ENCODE data around the gene XYLT1. TPM values are rescaled to one million over a fixed set of nuclear protein-coding genes. Genes with fewer than 3 reads are reported as not detected.
"Not testable (repeated sequence)": the region's sequence is repeated elsewhere in the genome, so short reads cannot be mapped to it uniquely, and the experiment has no call there.

XYLT1 gene
- total RNA-seq, 1 donor from 2014 or later: 0.20 TPM

DNA sequence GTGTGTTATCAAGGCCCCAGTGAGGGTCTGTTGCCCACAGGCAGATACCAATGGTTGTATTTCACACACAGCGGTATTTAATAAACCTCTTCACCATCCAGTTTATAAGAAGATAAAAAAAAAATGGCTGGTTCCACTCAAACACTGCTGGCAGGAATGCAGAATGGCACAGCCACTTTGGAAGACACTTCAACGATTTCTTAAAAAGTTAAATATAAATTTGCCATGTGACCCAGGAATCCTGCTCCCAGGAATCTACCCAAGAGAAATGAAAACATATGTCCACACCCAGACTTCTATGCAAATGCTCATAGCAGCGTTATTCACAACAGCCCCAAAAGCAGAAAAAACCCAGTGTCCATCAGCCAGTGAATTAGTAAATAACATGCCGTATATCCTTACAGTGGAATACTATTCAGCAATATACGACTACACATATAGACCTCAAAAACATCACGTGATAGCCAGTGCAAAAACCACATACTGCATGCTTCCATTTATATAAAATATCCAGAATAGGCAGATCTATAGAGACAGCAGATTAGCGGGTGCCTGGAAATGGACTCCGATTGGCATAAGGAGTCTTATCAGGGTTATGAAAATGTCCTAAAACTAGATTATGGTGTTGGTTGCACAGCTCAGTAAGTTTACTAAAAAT, 38.7 kb downstream of the XYLT1 start:
- no peak for DNase-seq (ENCODE audit: low read depth in 2 of 2)

GRCh38 chr16:17431012-17431411, 39.7 kb downstream of the XYLT1 start:
- DNase-seq (ENCODE audit: low read depth in 2 of 2): no peak

- DNase-seq (ENCODE audit: low read depth in 2 of 2): no peak
These were observed 44.3 kb downstream of the XYLT1 start for GRCh38 chr16:17426451-17426850.

DNA sequence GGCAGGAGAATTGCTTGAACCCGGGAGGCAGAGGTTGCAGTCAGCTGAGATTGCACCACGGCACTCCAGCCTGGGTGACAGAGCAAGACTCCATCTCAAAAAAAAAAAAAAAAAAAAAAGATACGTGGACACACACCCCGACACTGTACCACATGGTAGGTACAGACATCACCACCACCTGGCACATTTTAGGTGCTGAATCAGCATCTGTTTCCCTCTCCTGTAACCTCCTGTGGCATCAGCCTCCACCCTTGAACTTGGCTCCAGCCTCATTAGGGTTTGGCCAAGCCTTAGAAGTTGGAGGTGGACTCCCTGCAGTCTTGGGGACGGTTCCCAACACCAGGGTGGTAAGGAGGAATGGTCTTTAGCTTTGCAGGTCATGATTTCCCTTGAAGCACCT, 46.0 kb downstream of the XYLT1 start:
- DNase-seq (ENCODE audit: low read depth in 2 of 2): no peak

- DNase-seq (ENCODE audit: low read depth in 2 of 2): no peak
These were observed 47.5 kb downstream of the XYLT1 start for GRCh38 chr16:17423221-17423620.

DNA sequence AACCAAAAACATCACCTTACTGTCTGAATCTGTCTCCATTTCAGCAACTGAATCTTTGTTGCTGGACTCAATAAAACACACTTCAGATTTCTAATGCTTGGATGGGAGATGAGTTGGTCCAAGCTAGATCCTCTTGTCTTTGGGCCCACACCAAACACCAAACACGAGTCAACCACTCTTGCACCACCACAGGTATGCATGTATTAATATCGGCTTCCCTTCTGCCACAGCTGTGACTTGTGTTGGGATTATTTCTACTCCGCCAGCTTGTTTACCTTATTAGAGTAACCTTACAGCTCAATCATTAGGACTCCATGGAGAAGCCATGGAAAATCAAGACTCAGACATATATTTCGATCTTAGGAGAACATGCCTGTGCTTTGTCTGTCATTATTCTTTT, 49.9 kb downstream of the XYLT1 start:
- no peak for DNase-seq (ENCODE audit: low read depth in 2 of 2)

GRCh38 chr16:17419266-17419665, 51.5 kb downstream of the XYLT1 start:
- no peak for DNase-seq (ENCODE audit: low read depth in 2 of 2)

DNA sequence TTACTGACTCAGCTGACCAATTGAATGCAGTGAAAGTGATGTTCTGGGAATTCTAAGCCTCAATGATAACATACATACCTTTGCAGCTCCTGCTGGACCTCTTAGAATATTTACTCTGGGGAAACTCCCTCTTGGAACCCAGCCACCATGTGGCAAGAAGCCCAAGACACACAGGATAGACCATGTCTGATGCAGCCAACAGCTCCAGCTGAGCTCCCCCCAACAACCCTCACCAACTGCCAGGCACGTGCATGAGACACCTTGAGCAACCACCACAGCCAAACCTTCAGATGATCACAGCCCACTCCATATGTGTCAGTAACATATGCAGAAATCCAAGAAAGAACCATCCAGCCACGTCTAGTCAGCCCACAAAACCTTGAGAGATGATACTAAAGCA, 53.0 kb downstream of the XYLT1 start:
- no peak for DNase-seq (ENCODE audit: low read depth in 2 of 2)

DNA sequence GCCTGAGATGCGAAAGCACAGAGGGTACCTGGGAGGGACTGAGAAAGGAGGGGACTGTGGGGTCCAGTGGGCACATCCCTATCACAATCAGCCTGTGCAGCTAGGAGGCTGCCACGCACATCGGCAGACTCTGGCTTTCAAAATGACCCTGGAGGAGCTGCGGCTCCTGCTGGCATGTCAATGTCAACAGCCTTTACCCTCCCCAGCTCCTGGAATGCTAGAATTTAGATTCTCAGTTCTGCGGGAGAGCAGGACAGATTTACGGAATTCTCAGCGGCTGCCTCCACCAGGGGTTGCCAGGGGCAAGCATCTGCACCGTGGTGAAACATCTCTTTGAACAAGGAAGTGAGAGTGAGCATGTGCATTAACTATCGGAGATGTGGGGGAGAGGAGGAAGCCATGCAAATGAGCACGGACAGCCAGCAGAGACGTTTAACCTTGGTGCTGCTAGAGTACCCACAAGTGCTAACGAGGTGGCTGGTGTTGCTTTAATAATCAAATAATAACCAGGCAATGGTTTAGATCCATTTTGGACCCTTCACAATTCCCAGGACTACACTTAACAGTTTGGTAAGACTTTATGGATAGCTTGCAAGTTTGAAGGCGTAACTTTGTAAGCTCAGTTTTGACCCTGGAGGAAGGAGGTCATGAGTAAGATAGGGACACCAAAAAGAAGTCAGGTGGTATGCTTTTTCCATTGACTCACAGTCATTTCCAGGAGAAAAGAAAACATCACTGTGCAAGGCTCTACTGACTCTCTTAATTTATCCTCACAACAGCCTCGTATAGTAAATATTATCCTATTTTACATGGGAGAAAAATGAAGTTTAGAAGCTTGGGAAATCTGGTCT, 54.1 kb downstream of the XYLT1 start:
- peak in 1 of 2 donors; percentile 23 for DNase-seq (ENCODE audit: low read depth in 2 of 2)

GRCh38 chr16:17414916-17415315, 55.8 kb downstream of the XYLT1 start:
- no peak for DNase-seq (ENCODE audit: low read depth in 2 of 2)

DNA sequence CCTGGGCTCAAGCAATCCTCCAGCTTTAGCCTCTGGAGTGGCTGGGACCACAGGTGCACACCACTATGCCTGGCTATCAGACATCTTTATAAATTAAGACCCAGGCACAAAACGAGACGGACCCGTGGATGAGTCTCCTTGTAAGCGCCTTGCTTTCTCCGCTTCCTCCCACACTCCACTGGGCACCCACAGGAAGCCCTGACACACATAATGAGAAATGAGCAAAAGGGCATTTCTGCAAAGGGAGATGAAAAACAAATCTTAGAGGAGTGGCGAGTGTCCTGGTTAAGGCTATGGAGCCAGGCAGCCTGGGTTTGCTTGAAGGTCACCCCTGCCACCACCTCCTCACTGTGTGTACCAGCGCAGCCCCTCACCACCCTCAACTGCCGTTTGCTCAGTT, 56.3 kb downstream of the XYLT1 start:
- DNase-seq (ENCODE audit: low read depth in 2 of 2): no peak

- no peak for DNase-seq (ENCODE audit: low read depth in 2 of 2)
These were observed 57.3 kb downstream of the XYLT1 start for GRCh38 chr16:17413508-17413907.

DNA sequence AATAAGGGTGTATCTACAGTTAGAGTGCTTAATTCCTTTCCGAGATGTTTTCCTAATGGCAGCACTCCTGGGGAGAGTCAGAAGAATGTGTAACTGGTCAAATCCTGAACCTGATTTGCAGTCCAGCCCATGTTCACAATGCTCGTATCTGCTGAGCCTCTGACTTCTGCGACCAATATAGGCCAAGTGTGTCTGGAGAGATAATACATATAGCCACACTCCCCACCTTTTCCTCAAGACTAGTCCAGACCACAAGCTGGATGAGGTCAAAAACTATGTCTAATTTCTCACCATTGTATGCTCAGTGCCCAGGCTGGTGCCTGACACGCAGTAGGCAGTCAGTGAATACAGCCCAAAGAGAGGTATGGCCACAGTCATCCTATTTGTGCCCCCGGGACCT, 58.0 kb downstream of the XYLT1 start:
- no peak for DNase-seq (ENCODE audit: low read depth in 2 of 2)

DNA sequence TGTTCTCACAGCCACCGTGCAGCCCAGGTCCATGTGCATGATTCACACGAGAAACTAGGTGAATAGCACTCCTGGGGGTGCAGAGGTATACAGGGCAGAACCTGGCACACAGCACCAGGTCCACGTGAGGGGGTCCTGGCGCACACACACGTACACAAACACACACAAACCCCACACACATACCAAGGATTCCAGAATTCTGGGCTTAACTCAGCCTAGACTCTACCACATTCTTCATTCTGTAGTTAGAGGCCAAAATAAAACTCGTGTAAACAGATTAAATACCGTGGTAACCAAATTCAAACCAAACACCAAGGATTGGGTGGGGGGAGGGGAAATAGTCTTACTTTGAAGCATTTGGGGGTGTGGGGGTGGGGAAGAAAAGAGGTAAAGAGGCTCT, 58.5 kb downstream of the XYLT1 start:
- no peak for DNase-seq (ENCODE audit: low read depth in 2 of 2)

DNA sequence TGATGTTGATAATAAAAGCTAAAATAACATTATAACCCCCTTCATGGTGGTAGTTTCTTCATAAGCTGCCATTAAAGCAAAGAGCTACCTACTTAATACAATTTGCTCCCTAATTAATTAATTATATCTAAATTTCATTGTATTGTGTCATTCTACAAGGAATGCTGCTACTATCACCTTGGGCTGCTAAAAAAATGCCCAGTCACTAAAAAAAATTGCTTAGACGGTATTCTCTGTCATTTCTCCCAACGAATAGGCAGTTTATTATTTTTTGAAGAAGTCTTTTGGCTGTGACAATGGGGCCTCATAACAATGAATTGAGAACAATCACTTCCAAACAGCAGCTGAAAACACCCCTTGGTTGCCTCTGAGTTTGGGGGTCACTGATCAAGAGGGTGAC, 59.5 kb downstream of the XYLT1 start:
- DNase-seq (ENCODE audit: low read depth in 2 of 2): no peak

DNA sequence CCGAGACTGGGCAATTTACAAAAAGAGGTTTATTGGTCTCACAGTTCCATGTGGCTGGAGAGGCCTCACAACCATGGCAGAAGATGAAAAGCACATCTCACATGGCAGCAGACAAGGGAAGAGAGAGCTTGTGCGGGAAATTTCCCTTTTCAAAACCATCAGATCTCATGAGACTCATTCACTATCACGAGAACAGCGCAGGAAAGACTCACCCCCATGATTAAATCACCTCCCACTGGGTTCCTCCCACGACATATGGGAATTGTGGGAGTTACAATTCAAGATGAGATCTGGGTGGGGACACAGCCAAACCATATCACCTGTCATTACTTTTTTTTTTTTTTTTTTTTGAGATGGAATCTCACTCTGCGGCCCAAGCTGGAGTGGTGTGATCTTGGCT, 60.4 kb downstream of the XYLT1 start:
- not testable (repeated sequence) for DNase-seq (ENCODE audit: low read depth in 2 of 2)

- no peak for DNase-seq (ENCODE audit: low read depth in 2 of 2)
These were observed 60.9 kb downstream of the XYLT1 start for GRCh38 chr16:17409894-17410293.

DNA sequence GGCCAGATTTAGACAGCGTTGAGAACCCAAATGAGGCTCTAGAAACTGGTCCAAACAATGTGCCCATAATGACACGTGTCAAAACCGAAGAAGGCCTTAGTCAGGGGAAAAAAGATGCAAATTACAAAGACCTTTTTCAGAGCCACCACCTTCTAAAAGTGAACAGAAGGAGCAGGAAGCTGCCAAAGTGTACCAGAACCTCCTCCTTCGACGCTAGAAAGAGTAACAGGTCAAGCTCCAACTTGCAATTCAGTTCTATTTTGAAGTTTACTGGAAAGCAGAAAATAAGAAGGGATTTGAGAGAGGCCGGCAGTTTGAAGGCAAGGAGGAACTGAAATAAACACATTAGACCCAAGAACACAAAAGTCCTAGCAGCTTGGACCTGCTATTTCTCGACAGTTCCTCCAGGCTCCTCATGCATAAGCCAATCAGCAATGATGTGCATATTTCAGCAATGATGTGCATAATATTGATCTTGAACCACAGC, 61.8 kb downstream of the XYLT1 start:
- no peak for DNase-seq (ENCODE audit: low read depth in 2 of 2)

- DNase-seq (ENCODE audit: low read depth in 2 of 2): no peak
These were observed 62.5 kb downstream of the XYLT1 start for GRCh38 chr16:17408296-17408695.

DNA sequence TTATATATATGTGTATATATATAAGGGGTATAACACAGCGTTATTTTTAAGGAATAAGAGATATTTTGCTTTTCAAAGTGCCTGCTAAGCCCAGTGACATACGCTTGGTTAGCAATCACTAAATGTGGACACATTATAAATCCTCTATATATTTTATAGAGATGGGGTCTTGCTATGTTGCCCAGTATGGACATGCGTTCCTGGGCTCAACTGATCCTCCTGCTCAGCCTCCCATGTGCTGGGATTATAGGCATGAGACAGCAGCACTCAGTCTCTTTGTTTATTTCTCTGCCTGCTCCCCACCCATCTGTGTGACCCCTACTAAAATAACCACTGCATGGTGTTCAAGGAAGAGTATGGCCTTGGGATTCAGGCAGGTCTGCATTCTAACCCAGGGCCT, 63.4 kb downstream of the XYLT1 start:
- DNase-seq (ENCODE audit: low read depth in 2 of 2): no peak

DNA sequence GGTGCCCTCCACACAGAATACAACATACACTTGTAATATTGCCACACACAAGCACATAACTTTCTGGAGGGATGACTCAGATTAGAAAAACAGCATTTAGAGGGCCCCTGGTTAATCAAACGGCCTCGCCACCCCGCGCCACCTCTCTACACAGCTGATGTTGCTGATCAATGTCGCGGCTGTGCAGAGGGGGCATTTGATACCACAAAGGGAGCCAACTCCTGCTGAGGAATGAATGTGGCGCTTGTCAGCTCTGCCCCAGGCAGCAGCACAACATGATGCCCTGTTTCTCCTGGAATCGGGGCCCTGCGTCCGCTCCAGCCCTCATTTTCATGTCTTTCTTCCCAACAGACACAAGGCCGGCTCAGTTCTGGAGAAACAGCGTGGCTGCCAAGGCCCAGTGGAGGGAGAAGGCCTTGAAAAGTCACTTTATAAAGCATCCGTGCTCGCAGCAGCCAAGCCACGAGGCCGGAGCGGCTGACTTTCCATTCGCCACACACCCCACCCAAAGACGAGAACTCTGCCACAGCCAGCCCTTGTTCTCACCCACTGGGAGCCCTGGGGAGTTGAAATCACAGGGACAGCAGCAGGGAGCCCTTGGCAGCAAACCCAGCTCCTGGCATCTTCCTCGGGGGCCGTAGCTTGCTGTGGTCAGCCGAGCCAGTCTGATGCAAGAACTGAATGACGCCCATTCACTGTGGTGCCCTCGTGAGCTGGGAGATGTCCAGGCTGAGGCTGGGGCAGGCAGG, 65.6 kb downstream of the XYLT1 start:
- no peak for DNase-seq (ENCODE audit: low read depth in 2 of 2)

GRCh38 chr16:17403859-17404545, 66.8 kb downstream of the XYLT1 start:
- DNase-seq (ENCODE audit: low read depth in 2 of 2): no peak

Measured in lung microvascular endothelial cell (primary cell).